Testis (tissue), 2 donors: ENCODE results near the gene REL.

Experiments used
- CTCF ChIP-seq, 3 experiments: fragments of 450-650 bp in 2 of 3; fragments of 200-600 bp in 1 of 3; sonication (generic) in 1 of 3; IDR thresholded peaks; one replicate each; pipeline ENCODE4 v1.5.1; 2016 to 2019; ENCODE audit warnings: antibody characterized with exemption in 3 of 3, mild to moderate bottlenecking in 2 of 3, moderate library complexity in 1 of 3
- POLR2A ChIP-seq: fragments of 450-650 bp; IDR thresholded peaks from one replicate; pipeline ENCODE4 v1.6.1; 2017; ENCODE audit warnings: antibody characterized with exemption, mild to moderate bottlenecking, moderate library complexity

GRCh38 chr2:60960706-60961105 lies 79.3 kb downstream of the REL start:
- TF ChIP-seq CTCF (IDR thresholded peaks at IDR 0.05) (no peak), POLR2A (no peak)
